ENCODE results near the gene RPH3AL.
"Not testable (repeated sequence)": the region's sequence is repeated elsewhere in the genome, so short reads cannot be mapped to it uniquely, and the experiment has no call there.

RPH3AL gene

DNA sequence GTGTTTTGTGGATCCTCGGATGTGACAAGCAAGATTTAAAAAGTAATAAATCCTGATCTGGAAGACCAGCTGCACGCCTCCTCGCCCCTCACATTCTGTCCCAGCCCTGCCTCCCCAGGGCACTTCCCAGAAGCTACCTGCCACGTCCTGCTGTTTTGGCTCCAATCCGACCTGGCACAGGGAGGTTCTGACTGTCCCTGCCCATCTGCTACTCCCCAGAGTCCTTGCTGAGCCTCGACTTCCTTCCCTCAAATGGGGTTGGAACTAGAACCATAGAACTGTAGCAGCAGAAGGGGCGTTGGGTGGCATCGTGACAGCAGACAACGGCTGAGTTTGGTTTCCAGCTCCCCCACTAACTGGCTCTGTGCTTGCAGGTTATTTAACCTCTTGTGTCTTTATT, 71.7 kb downstream of the RPH3AL start:
- Mint-ChIP-seq H3K36me3 (peaks cover 0 to 4% of the 10 kb centered on the region in 2 donors), H3K27ac (no peak overlapping the region), H3K9me3 (peaks cover 3 to 6% of the 10 kb centered on the region in 2 donors), H3K4me1 (peaks cover 0 to 4% of the 10 kb centered on the region in 2 donors), H3K27me3 (no peaks in the 10 kb centered on the region), H3K4me3 (no peak overlapping the region)
- DNase-seq (no peak), ATAC-seq (replicated peaks) (no peak)

GRCh38 chr17:280216-280615, 72.4 kb downstream of the RPH3AL start:
- DNase-seq (no peak), ATAC-seq (replicated peaks) (no peak)
- peaks cover 0 to 4% of the 10 kb centered on the region in 2 donors for H3K4me1 Mint-ChIP-seq
- H3K27ac Mint-ChIP-seq, result no peak overlapping the region
- peaks cover 0 to 4% of the 10 kb centered on the region in 2 donors for H3K36me3 Mint-ChIP-seq
- H3K27me3 Mint-ChIP-seq, result no peaks in the 10 kb centered on the region
- H3K9me3 Mint-ChIP-seq, result peaks cover 3 to 6% of the 10 kb centered on the region in 2 donors
- no peak overlapping the region for H3K4me3 Mint-ChIP-seq

- peaks cover 0 to 2% of the 10 kb centered on the region in 2 donors for H3K4me1 Mint-ChIP-seq
- DNase-seq (no peak), ATAC-seq (replicated peaks) (no peak)
- H3K36me3 Mint-ChIP-seq, result peaks cover 0 to 4% of the 10 kb centered on the region in 2 donors
- H3K9me3 Mint-ChIP-seq, result peaks cover 3 to 6% of the 10 kb centered on the region in 2 donors
- no peak overlapping the region for H3K4me3 Mint-ChIP-seq
- no peak overlapping the region for H3K27ac Mint-ChIP-seq
- no peaks in the 10 kb centered on the region for H3K27me3 Mint-ChIP-seq
Observed at GRCh38 chr17:279776-280175, 72.8 kb downstream of the RPH3AL start.

DNA sequence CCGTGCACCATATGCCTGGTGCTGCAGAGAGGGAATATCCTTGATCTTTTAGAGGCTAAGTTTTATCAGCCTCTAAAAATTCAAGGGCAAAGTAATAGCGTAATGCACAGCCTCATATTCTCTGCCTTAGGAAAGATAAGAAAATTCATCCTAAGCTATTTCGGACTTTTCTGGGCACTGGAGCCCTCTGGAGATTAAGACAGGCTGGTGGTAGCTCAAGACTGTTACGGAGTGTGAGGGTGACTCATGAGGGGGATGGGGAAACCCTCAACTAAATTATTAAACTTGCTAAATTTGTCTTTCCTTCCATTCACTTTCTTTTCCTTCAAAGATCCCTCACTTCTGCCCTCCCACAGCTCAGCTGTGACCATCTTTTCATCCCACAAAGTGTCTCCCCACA, 73.3 kb downstream of the RPH3AL start:
- Mint-ChIP-seq H3K27ac (no peak overlapping the region), H3K4me3 (no peak overlapping the region), H3K27me3 (no peaks in the 10 kb centered on the region), H3K4me1 (peaks cover 0 to 2% of the 10 kb centered on the region in 2 donors), H3K36me3 (peaks cover 0 to 4% of the 10 kb centered on the region in 2 donors), H3K9me3 (peaks cover 3 to 6% of the 10 kb centered on the region in 2 donors)
- ATAC-seq (replicated peaks) (no peak), DNase-seq (no peak)

DNA sequence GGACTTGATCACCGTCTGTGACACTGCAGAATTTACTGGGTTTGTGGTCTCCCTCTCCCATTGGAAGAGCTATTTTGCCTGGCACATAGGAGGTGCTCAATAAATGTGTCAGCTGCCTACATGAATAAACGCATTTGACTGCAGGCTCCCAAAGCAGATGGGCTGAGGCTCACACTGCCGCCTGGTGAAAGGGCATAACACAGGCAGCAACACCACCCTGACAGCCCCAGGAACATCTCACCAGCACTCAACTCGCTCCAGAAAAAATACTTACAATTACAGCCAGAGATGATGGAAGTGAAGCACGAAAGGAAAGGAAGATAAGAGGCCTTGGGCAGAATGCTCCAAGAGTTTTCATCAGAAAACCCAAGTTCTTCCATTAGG, 73.9 kb downstream of the RPH3AL start:
- H3K9me3 Mint-ChIP-seq, result peaks cover 3 to 6% of the 10 kb centered on the region in 2 donors
- no peak for ATAC-seq (replicated peaks)
- no peaks in the 10 kb centered on the region for H3K4me1 Mint-ChIP-seq
- H3K27ac Mint-ChIP-seq, result no peak overlapping the region
- no peaks in the 10 kb centered on the region for H3K27me3 Mint-ChIP-seq
- H3K36me3 Mint-ChIP-seq, result peaks cover 0 to 4% of the 10 kb centered on the region in 2 donors
- no peak for DNase-seq
- H3K4me3 Mint-ChIP-seq, result no peak overlapping the region

DNA sequence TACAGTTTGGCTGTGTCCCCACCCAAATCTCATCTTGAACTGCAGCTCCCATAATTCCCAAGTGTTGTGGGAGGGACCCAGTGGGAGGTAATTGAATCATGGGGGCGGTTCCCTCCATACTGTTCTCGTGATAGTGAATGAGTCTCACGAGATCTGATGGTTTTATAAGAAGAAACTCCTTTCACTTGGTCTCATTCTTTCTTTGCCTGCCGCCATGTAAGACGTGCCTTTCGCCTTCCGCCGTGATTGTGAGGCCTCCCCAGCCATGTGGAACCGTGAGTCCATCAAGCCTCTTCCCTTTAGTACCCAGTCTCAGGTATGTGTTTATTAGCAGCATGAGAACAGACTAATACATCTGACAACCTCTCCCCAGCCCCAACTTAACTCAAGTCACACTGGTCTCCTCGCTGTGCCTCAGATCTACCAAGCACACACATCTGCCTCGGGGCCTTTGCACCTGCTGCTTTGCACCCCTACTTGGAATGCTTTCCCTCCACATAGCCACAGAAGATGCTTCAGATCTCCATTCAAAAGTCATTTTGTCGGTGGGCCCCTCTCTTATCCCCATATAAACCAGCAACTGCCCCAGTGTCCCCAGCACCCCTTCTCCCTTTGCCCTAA, 74.4 kb downstream of the RPH3AL start:
- H3K27me3 Mint-ChIP-seq, result no peaks in the 10 kb centered on the region
- no peak overlapping the region for H3K4me3 Mint-ChIP-seq
- peaks cover 0 to 4% of the 10 kb centered on the region in 2 donors for H3K36me3 Mint-ChIP-seq
- ATAC-seq (replicated peaks) (no peak), DNase-seq (no peak)
- no peak overlapping the region for H3K27ac Mint-ChIP-seq
- H3K9me3 Mint-ChIP-seq, result peaks cover 3 to 6% of the 10 kb centered on the region in 2 donors
- no peaks in the 10 kb centered on the region for H3K4me1 Mint-ChIP-seq

- no peak overlapping the region for H3K27ac Mint-ChIP-seq
- ATAC-seq (replicated peaks) (no peak), DNase-seq (no peak)
- H3K9me3 Mint-ChIP-seq, result peaks cover 5 to 10% of the 10 kb centered on the region in 2 donors
- no peaks in the 10 kb centered on the region for H3K27me3 Mint-ChIP-seq
- H3K36me3 Mint-ChIP-seq, result peaks cover 4 to 8% of the 10 kb centered on the region in 2 donors
- no peaks in the 10 kb centered on the region for H3K4me1 Mint-ChIP-seq
- H3K4me3 Mint-ChIP-seq, result no peak overlapping the region
Observed at GRCh38 chr17:274902-275301, 77.7 kb downstream of the RPH3AL start.

- Mint-ChIP-seq H3K27me3 (no peaks in the 10 kb centered on the region), H3K27ac (no peak overlapping the region), H3K36me3 (peaks cover 4 to 8% of the 10 kb centered on the region in 2 donors), H3K4me3 (no peak overlapping the region), H3K9me3 (peaks cover 5 to 10% of the 10 kb centered on the region in 2 donors), H3K4me1 (no peaks in the 10 kb centered on the region)
- ATAC-seq (replicated peaks) (no peak), DNase-seq (no peak)
Observed at GRCh38 chr17:273981-274832, 78.4 kb downstream of the RPH3AL start.

- not testable (repeated sequence) for H3K27me3 Mint-ChIP-seq; H3K36me3 Mint-ChIP-seq; H3K4me1 Mint-ChIP-seq; ATAC-seq (replicated peaks); H3K27ac Mint-ChIP-seq; H3K9me3 Mint-ChIP-seq; DNase-seq; H3K4me3 Mint-ChIP-seq
Observed at GRCh38 chr17:272856-273255, 79.8 kb downstream of the RPH3AL start.

GRCh38 chr17:271928-272623, 80.5 kb downstream of the RPH3AL start:
- H3K27ac Mint-ChIP-seq; H3K9me3 Mint-ChIP-seq; H3K4me3 Mint-ChIP-seq; ATAC-seq (replicated peaks); DNase-seq; H3K27me3 Mint-ChIP-seq; H3K36me3 Mint-ChIP-seq; H3K4me1 Mint-ChIP-seq: not testable (repeated sequence)

- Mint-ChIP-seq H3K4me1 (no peaks in the 10 kb centered on the region), H3K9me3 (peaks cover 2 to 4% of the 10 kb centered on the region in 2 donors), H3K4me3 (no peak overlapping the region), H3K36me3 (peaks cover 3 to 4% of the 10 kb centered on the region in 2 donors), H3K27me3 (peaks cover 3 to 6% of the 10 kb centered on the region in 2 donors), H3K27ac (no peak overlapping the region)
- DNase-seq, result no peak
- no peak for ATAC-seq (replicated peaks)
Observed at GRCh38 chr17:269616-270514, 82.7 kb downstream of the RPH3AL start.

DNA sequence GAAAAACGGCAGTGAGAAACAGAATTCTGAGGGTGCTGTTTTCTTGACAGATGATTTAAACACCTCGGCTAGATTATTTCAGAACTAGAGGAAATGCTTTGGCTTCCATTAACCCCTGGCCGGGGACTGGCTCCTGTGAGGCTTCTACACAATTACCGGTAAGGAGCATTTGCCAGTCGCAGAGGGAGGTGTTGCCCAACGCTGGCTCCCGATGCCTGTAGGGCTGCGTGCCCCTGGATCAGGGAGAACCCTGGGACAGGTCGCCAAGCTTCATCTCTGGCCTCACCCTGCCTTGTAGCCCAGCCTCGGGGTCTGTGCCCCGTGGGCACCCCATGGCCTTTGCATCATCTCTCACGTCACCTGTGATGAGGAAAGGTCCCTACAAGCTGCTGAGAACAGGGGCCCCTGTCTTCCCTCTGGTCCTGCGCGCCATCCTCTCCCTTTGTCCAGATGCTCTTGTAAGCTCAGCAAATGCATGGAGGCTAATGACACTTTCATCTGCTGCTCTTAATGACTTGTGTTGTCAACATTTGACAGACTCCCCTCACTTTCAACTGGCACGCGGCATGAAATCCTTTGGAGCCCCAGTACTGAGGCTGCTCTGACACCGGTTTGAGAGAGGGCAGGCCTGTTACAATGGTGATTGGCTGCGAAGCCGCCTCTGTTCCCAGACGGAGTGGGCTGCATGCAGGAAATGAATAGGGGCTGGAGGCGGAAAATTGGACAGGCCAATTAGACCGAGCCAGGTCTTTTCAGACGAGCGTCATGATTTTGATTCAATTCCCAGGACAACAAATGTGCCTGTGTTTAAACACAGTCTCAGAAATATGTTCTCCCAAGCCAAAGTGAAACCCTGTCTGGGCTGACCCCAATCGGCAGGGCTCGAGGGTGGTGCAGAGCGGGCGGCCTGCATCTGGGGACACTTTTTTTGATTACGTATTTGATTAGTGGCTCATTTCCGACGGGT, 85.6 kb downstream of the RPH3AL start:
- no peak overlapping the region for H3K4me3 Mint-ChIP-seq
- H3K9me3 Mint-ChIP-seq, result peaks cover 7% of the 10 kb centered on the region in 2 donors
- ATAC-seq (replicated peaks) (no peak), DNase-seq (no peak)
- H3K27ac Mint-ChIP-seq, result no peak overlapping the region
- H3K27me3 Mint-ChIP-seq, result peaks cover 9 to 11% of the 10 kb centered on the region in 2 donors
- peaks cover 5 to 17% of the 10 kb centered on the region in 2 donors for H3K36me3 Mint-ChIP-seq
- H3K4me1 Mint-ChIP-seq, result no peaks in the 10 kb centered on the region

- Mint-ChIP-seq H3K27me3 (peaks cover 9 to 11% of the 10 kb centered on the region in 2 donors), H3K4me1 (no peaks in the 10 kb centered on the region), H3K4me3 (no peak overlapping the region), H3K36me3 (peaks cover 7 to 19% of the 10 kb centered on the region in 2 donors), H3K27ac (no peak overlapping the region), H3K9me3 (peaks cover 7 to 8% of the 10 kb centered on the region in 2 donors)
- no peak for DNase-seq
- no peak for ATAC-seq (replicated peaks)
Observed at GRCh38 chr17:266219-266618, 86.4 kb downstream of the RPH3AL start.

Data from stimulated activated naive B cell treated with anti-CD40 and anti-IgM and Interleukin-4, amounts not matched to agents 10 μg/mL and 1 μg/mL and 100 μg/mL, for 72 hours (primary cell).